Measurements from ENCODE around the gene ZCCHC7.

The ZCCHC7 gene

GRCh38 chr9:37331871-37332270, 211.5 kb downstream of the ZCCHC7 start:
- no peak for TF ChIP-seq CTCF (IDR thresholded peaks at IDR 0.05)
- no peak overlapping the region for H3K4me3 ChIP-seq (ENCODE audit: low read depth in 1 of 2, low read length in 1 of 2)
- no peaks in the 10 kb centered on the region for H3K36me3 ChIP-seq
- no peaks in the 10 kb centered on the region for H3K9me3 ChIP-seq
- no peaks in the 10 kb centered on the region for H3K4me1 ChIP-seq (ENCODE audit: control insufficient read depth in 1 of 2, insufficient read depth in 1 of 2, low read depth in 1 of 2, low read length in 1 of 2)
- H3K27me3 ChIP-seq, result no peaks in the 10 kb centered on the region
- no peak overlapping the region for H3K27ac ChIP-seq

- Histone ChIP-seq H3K9me3 (no peaks in the 10 kb centered on the region), H3K27me3 (no peaks in the 10 kb centered on the region), H3K4me1 (ENCODE audit: control insufficient read depth in 1 of 2, insufficient read depth in 1 of 2, low read depth in 1 of 2, low read length in 1 of 2) (no peaks in the 10 kb centered on the region), H3K4me3 (ENCODE audit: low read depth in 1 of 2, low read length in 1 of 2) (no peak overlapping the region), H3K36me3 (no peaks in the 10 kb centered on the region), H3K27ac (no peak overlapping the region)
- TF ChIP-seq CTCF (IDR thresholded peaks at IDR 0.05), result no peak
Observed at GRCh38 chr9:37332578-37332977, 212.2 kb downstream of the ZCCHC7 start.

GRCh38 chr9:37333288-37333687, 212.9 kb downstream of the ZCCHC7 start:
- no peaks in the 10 kb centered on the region for H3K9me3 ChIP-seq
- no peaks in the 10 kb centered on the region for H3K27me3 ChIP-seq
- no peak overlapping the region for H3K27ac ChIP-seq
- H3K4me1 ChIP-seq (ENCODE audit: control insufficient read depth in 1 of 2, insufficient read depth in 1 of 2, low read depth in 1 of 2, low read length in 1 of 2), result peaks cover 5 to 7% of the 10 kb centered on the region in 2 experiments
- no peak overlapping the region for H3K4me3 ChIP-seq (ENCODE audit: low read depth in 1 of 2, low read length in 1 of 2)
- TF ChIP-seq CTCF (IDR thresholded peaks at IDR 0.05), result no peak
- H3K36me3 ChIP-seq, result no peaks in the 10 kb centered on the region

GRCh38 chr9:37335238-37335637, 214.9 kb downstream of the ZCCHC7 start:
- Histone ChIP-seq H3K27ac (no peak overlapping the region), H3K9me3 (no peaks in the 10 kb centered on the region), H3K4me3 (ENCODE audit: low read depth in 1 of 2, low read length in 1 of 2) (no peak overlapping the region), H3K4me1 (ENCODE audit: control insufficient read depth in 1 of 2, insufficient read depth in 1 of 2, low read depth in 1 of 2, low read length in 1 of 2) (peaks cover 24 to 26% of the 10 kb centered on the region in 2 experiments), H3K36me3 (no peaks in the 10 kb centered on the region), H3K27me3 (no peaks in the 10 kb centered on the region)
- no peak for TF ChIP-seq CTCF (IDR thresholded peaks at IDR 0.05)

- no peaks in the 10 kb centered on the region for H3K9me3 ChIP-seq
- H3K36me3 ChIP-seq, result no peaks in the 10 kb centered on the region
- H3K27ac ChIP-seq, result no peak overlapping the region
- peaks cover 32 to 35% of the 10 kb centered on the region in 2 experiments for H3K4me1 ChIP-seq (ENCODE audit: control insufficient read depth in 1 of 2, insufficient read depth in 1 of 2, low read depth in 1 of 2, low read length in 1 of 2)
- no peak overlapping the region for H3K4me3 ChIP-seq (ENCODE audit: low read depth in 1 of 2, low read length in 1 of 2)
- H3K27me3 ChIP-seq, result no peaks in the 10 kb centered on the region
- no peak for TF ChIP-seq CTCF (IDR thresholded peaks at IDR 0.05)
Observed at GRCh38 chr9:37336150-37336549, 215.8 kb downstream of the ZCCHC7 start.

Data from neutrophil (primary cell).